ENCODE data around the gene ZFAND3.
A peak's percentile ranks its signal among the peaks of the same experiment; 100 is the strongest.

The ZFAND3 gene

GRCh38 chr6:38174806-38175495 lies 355.4 kb downstream of the ZFAND3 start:
- DNase-seq (ENCODE audit: extremely low spot score), result no peak
- ChIA-PET CTCF (no interaction called here), POLR2A (no interaction called here)
- TF ChIP-seq L3MBTL2 (conservative IDR thresholded peaks at IDR 0.05) (no peak), FOXK2 (IDR thresholded peaks at IDR 0.05) (no peak), NFRKB (IDR thresholded peaks at IDR 0.05) (no peak), PKNOX1 (IDR thresholded peaks at IDR 0.05) (no peak), TARDBP (IDR thresholded peaks at IDR 0.05) (no peak), SP1 (IDR thresholded peaks at IDR 0.05) (no peak), LEF1 (IDR thresholded peaks at IDR 0.05; ENCODE audit: borderline replicate concordance) (no peak), SUZ12 (IDR thresholded peaks at IDR 0.05) (no peak), ELF4 (IDR thresholded peaks at IDR 0.05) (no peak), ARNT (IDR thresholded peaks at IDR 0.05) (no peak), BHLHE40 (IDR thresholded peaks at IDR 0.05; ENCODE audit: borderline replicate concordance) (no peak), CTBP1 (IDR thresholded peaks at IDR 0.05; ENCODE audit: borderline replicate concordance) (no peak), ZNF384 (IDR thresholded peaks at IDR 0.05) (no peak), FOXM1 (IDR thresholded peaks at IDR 0.05; ENCODE audit: borderline replicate concordance) (no peak)

- DNase-seq (ENCODE audit: extremely low spot score), result no peak
- ChIA-PET CTCF (no interaction called here), POLR2A (no interaction called here)
- TF ChIP-seq CTBP1 (IDR thresholded peaks at IDR 0.05; ENCODE audit: borderline replicate concordance) (no peak), ELF4 (IDR thresholded peaks at IDR 0.05) (no peak), HDGF (IDR thresholded peaks at IDR 0.05; ENCODE audit: borderline replicate concordance) (no peak)
These were observed 356.3 kb downstream of the ZFAND3 start for GRCh38 chr6:38175786-38176185.

- peak; percentile 52 for DNase-seq (ENCODE audit: extremely low spot score)
- ChIA-PET CTCF (interaction anchor here (1.1 kb wide), 1 partner anchor 81 kb away, joined by 4 read pairs; no protein-coding TSS in a partner anchor), POLR2A (no interaction called here)
- no peak for TF ChIP-seq ZNF384 (IDR thresholded peaks at IDR 0.05)
These were observed 357.5 kb downstream of the ZFAND3 start for GRCh38 chr6:38176797-38177751.

- ChIA-PET CTCF (no interaction called here), POLR2A (no interaction called here)
- TF ChIP-seq SUZ12 (IDR thresholded peaks at IDR 0.05), result no peak
- TF ChIP-seq L3MBTL2 (conservative IDR thresholded peaks at IDR 0.05), result no peak
- TF ChIP-seq SP1 (IDR thresholded peaks at IDR 0.05), result no peak
- no peak for TF ChIP-seq CTBP1 (IDR thresholded peaks at IDR 0.05; ENCODE audit: borderline replicate concordance)
- TF ChIP-seq LEF1 (IDR thresholded peaks at IDR 0.05; ENCODE audit: borderline replicate concordance), result no peak
- TF ChIP-seq HDGF (IDR thresholded peaks at IDR 0.05; ENCODE audit: borderline replicate concordance), result no peak
- no peak for TF ChIP-seq ZNF384 (IDR thresholded peaks at IDR 0.05)
- no peak for TF ChIP-seq ARNT (IDR thresholded peaks at IDR 0.05)
- TF ChIP-seq TARDBP (IDR thresholded peaks at IDR 0.05), result no peak
- TF ChIP-seq FOXK2 (IDR thresholded peaks at IDR 0.05), result no peak
- TF ChIP-seq FOXA1 (IDR thresholded peaks at IDR 0.05), result no peak
- TF ChIP-seq ELF4 (IDR thresholded peaks at IDR 0.05), result no peak
- no peak for TF ChIP-seq NFRKB (IDR thresholded peaks at IDR 0.05)
- TF ChIP-seq PKNOX1 (IDR thresholded peaks at IDR 0.05), result no peak
- no peak for TF ChIP-seq FOXM1 (IDR thresholded peaks at IDR 0.05; ENCODE audit: borderline replicate concordance)
- no peak for TF ChIP-seq BHLHE40 (IDR thresholded peaks at IDR 0.05; ENCODE audit: borderline replicate concordance)
- no peak for DNase-seq (ENCODE audit: extremely low spot score)
These were observed 358.5 kb downstream of the ZFAND3 start for GRCh38 chr6:38177882-38178583.

GRCh38 chr6:38178584-38178886 lies 359.0 kb downstream of the ZFAND3 start:
- no peak for DNase-seq (ENCODE audit: extremely low spot score)
- TF ChIP-seq FOXA1 (IDR thresholded peaks at IDR 0.05), result no peak
- no peak for TF ChIP-seq PKNOX1 (IDR thresholded peaks at IDR 0.05)
- no peak for TF ChIP-seq TARDBP (IDR thresholded peaks at IDR 0.05)
- no peak for TF ChIP-seq ELF4 (IDR thresholded peaks at IDR 0.05)
- no peak for TF ChIP-seq CTBP1 (IDR thresholded peaks at IDR 0.05; ENCODE audit: borderline replicate concordance)
- no peak for TF ChIP-seq L3MBTL2 (conservative IDR thresholded peaks at IDR 0.05)
- TF ChIP-seq BHLHE40 (IDR thresholded peaks at IDR 0.05; ENCODE audit: borderline replicate concordance), result no peak
- TF ChIP-seq FOXK2 (IDR thresholded peaks at IDR 0.05), result no peak
- TF ChIP-seq SUZ12 (IDR thresholded peaks at IDR 0.05), result no peak
- TF ChIP-seq LEF1 (IDR thresholded peaks at IDR 0.05; ENCODE audit: borderline replicate concordance), result no peak
- CTCF ChIA-PET, result interaction anchor here (0.8 kb wide), 1 partner anchor 151 kb away, joined by 3 read pairs; no protein-coding TSS in a partner anchor
- POLR2A ChIA-PET, result no interaction called here

GRCh38 chr6:38179300-38179699 lies 359.8 kb downstream of the ZFAND3 start:
- POLR2A ChIA-PET, result no interaction called here
- TF ChIP-seq FOXA1 (IDR thresholded peaks at IDR 0.05) (no peak), LEF1 (IDR thresholded peaks at IDR 0.05; ENCODE audit: borderline replicate concordance) (no peak), ZNF384 (IDR thresholded peaks at IDR 0.05) (no peak), NFRKB (IDR thresholded peaks at IDR 0.05) (no peak)

More at GRCh38 chr6:38179300-38179699, 359.8 kb downstream of the ZFAND3 start:
- DNase-seq (ENCODE audit: extremely low spot score), result no peak
- CTCF ChIA-PET, result interaction anchor here (0.8 kb wide), 1 partner anchor 151 kb away, joined by 3 read pairs; no protein-coding TSS in a partner anchor
